RKO (cell line): Measurements from ENCODE around the gene SMTNL1.

Source experiments
- DNase-seq: peaks from one replicate; pipeline ENCODE4 v3.0.0-alpha.2; 2016; ENCODE audit warnings: low spot score

The SMTNL1 gene

DNA sequence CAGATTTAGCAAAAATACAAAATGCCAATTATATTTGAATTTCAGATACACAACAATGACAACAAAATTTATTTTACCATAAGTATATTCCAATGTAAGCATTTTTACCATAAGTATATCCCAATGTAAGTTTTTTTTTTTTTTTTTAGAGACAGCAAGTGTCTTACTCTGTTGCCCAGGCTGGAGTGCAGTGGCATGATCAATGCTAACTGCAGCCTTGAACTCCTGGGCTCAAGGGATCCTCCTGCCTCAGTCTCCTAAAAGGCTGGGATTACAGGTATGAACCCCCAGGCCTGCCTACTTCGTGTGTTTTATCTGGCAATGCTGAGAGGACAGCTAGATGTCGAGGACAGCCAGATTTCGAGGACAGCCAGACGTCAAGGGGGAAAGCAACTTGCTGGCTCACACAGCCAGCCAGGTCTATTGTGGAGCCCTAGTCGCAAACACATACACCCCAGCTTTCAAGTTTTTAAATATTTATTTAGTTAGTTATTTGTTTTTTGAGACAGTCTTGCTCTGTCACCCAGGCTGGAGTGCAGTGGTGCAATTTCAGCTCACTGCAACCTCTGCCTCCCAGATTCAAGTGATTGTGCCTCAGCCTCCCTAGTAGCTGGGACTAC lies 59.0 kb downstream of the SMTNL1 start:
- no peak for DNase-seq

DNA sequence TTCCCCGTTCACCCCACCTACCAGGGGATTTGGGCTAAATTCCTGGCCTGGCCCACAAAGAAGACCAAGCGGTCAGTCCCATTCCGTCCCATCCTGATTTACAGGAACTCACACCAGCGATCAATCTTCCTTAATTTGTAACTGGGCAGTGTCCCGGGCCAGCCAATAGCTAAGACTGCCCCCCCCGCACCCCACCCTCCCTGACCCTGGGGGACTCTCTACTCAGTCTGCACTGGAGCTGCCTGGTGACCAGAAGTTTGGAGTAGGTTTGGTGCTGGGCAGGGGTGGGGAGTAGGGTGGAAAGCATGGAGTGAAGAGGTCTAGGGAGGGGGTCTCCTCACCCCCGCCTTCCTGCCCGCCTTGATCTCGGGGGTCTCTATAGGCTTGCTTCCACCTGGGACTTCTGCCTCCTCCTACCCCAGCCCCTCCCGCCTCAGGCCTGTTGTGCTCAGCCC lies 60.1 kb downstream of the SMTNL1 start, which contains the start of gene SERPING1:
TSS of gene SERPING1 (plus strand) at position 225 of the 455 bp plus-strand sequence. CDS start 586 bp downstream, outside the sequence.
- no peak for DNase-seq

DNA sequence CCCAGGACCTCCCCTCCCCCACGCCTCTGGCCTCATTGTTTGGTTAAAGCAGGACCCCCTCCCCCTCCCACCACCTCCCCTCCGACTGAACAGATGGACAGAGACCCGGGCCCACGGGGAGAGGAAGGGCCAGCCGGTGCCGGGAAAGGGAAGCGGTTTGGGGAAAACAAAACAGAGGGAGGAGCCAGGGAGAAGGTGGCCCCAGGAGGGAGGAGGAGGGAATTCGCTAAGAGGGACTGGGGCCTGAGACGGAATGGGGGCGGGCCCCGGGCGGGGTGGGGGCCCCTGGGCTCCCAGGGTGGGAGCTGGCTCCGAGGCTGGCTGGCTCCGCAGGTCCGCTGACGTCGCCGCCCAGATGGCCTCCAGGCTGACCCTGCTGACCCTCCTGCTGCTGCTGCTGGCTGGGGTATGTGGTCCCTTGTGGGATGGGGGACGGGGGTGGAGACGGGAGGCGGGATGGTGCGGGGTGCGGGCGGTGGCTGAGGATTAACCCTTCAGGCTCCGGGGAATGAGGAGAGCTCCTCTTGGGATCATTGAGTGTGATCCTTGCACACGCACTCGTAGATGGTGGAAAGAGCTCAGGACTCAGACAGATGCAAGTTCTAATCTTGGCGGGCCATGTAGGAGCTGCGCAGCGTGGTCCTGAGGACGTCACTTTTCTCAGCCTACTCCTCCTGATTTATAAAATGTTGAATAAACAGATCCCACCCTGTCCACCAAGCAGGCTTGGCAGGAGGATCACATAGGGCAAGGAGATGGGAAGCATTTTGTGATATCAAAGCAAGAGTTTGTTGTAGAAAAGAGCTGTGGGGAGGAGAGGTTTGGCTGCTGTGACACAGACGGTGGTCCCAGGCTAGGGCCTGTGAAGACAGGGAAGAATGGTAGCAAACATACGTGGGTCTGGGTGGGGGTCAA lies 60.8 kb downstream of the SMTNL1 start:
- DNase-seq: no peak

DNA sequence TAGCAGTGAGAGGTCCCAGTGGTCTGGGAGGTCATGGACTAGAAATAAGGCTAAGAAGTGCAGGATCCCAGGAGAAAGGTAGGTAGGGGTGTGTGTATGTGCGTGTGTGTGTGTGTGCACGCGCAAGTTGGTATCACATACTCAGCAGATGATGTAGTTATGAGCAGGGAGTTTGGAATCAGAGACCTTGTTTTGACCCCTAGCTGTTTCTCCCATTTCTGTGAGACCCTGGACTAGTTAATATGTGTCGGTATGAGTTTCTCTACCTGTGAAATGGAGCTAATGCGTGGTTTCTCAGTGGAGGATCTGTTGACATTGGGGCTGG lies 61.4 kb downstream of the SMTNL1 start:
- DNase-seq: no peak

DNA sequence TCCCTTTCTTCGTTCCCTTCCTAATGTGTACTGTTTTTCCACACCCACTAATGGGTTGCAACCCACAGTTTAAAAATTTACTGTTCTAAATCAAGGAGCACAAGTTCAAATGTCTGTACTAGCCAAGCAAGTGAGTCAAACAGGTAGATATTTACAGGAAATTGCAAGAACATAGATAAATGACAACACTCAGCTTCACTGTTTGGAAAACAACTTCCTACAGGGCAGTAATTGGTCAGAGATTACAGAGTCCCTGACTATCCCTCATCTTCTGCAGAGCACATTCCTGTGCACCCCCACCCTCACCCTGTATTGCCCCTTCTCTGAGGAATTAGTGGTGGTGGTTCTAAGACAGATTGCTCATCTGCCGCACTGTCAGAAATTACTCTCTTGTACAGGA lies 62.0 kb downstream of the SMTNL1 start:
- no peak for DNase-seq
